GM21381 (cell line): ENCODE results near the gene KSR1.
"Not testable (repeated sequence)": the region's sequence is repeated elsewhere in the genome, so short reads cannot be mapped to it uniquely, and the experiment has no call there.

Source experiments
- ATAC-seq: cut with Tn5 transposase; IDR thresholded peaks from one replicate; pipeline ENCODE4 v1.9.1; 2021; ENCODE audit warnings: mild to moderate bottlenecking, moderate library complexity; ENCODE audit not compliant: unreplicated experiment

The KSR1 gene

GRCh38 chr17:27651411-27652345 is 195.4 kb downstream of the KSR1 start:
- no peak for ATAC-seq

GRCh38 chr17:27653449-27653971 is 197.3 kb downstream of the KSR1 start:
- ATAC-seq, result not testable (repeated sequence)

- ATAC-seq, result no peak
Observed at GRCh38 chr17:27654136-27654535, 197.9 kb downstream of the KSR1 start.

- ATAC-seq, result peak; percentile 75
Observed at GRCh38 chr17:27654654-27655524, 198.6 kb downstream of the KSR1 start.

GRCh38 chr17:27655525-27656111 is 199.4 kb downstream of the KSR1 start:
- not testable (repeated sequence) for ATAC-seq

GRCh38 chr17:27656620-27657019 is 200.4 kb downstream of the KSR1 start:
- not testable (repeated sequence) for ATAC-seq

- ATAC-seq, result no peak
Observed at GRCh38 chr17:27657620-27658019, 201.4 kb downstream of the KSR1 start.

GRCh38 chr17:27659683-27660082 is 203.4 kb downstream of the KSR1 start:
- no peak for ATAC-seq

- ATAC-seq, result no peak
Observed at GRCh38 chr17:27660436-27660835, 204.2 kb downstream of the KSR1 start.

GRCh38 chr17:27663936-27664605 is 207.8 kb downstream of the KSR1 start:
- ATAC-seq, result no peak

- no peak for ATAC-seq
Observed at GRCh38 chr17:27664606-27664965, 208.3 kb downstream of the KSR1 start.

GRCh38 chr17:27665549-27665948 is 209.3 kb downstream of the KSR1 start:
- ATAC-seq, result no peak

- not testable (repeated sequence) for ATAC-seq
Observed at GRCh38 chr17:27666270-27666669, 210.0 kb downstream of the KSR1 start.

GRCh38 chr17:27666831-27667560 is 210.7 kb downstream of the KSR1 start:
- no peak for ATAC-seq

- ATAC-seq, result no peak
Observed at GRCh38 chr17:27667656-27668487, 211.6 kb downstream of the KSR1 start.

GRCh38 chr17:27668488-27668823 is 212.2 kb downstream of the KSR1 start:
- no peak for ATAC-seq

GRCh38 chr17:27669136-27669535 is 212.9 kb downstream of the KSR1 start:
- no peak for ATAC-seq

GRCh38 chr17:27669850-27670249 is 213.6 kb downstream of the KSR1 start:
- ATAC-seq, result no peak
